CD4-positive, alpha-beta T cell treated with Interleukin-15 for 1 hour (primary cell): ENCODE results near the gene KAZN.

Source experiments
- DNase-seq: peaks from one replicate; pipeline ENCODE4 v3.0.0-alpha.2; 2020

KAZN gene

DNA sequence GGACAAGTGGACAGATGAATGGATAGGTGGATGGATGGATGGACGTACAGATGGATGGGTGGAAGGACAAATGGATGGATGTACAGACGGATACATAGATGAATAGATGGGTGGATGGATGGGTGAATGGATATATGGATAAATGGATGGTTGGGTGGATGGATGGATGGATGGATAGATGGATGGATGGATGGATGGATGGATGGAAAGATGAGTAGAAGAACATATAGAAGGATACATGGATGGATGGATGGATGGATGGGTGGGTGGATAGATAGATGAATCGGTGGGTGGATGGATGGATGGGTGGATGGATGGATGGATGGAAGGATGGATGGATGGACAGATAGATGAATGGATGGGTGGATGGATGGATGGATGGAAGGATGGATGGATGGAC, 274.3 kb downstream of the KAZN start:
- no peak for DNase-seq

DNA sequence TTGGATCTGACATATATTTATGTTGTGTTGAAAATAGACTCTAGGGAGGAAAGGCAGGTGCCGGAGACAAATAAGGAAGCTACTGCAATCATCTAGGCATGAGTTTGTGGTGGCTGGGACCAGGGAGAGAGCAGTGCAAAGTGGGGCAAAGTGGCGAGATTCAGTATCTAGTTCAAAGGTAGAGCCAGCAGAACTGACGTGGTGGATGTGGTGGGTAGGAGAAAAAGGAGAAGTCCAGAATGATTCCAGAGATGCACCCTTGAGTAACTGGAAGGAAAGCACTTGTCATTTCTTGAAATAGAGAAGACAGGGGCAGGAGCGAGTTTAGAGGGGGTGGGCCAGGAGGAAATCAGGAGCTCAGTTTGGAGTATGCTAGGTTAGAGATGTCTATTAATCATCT, 275.2 kb downstream of the KAZN start:
- DNase-seq = no peak

DNA sequence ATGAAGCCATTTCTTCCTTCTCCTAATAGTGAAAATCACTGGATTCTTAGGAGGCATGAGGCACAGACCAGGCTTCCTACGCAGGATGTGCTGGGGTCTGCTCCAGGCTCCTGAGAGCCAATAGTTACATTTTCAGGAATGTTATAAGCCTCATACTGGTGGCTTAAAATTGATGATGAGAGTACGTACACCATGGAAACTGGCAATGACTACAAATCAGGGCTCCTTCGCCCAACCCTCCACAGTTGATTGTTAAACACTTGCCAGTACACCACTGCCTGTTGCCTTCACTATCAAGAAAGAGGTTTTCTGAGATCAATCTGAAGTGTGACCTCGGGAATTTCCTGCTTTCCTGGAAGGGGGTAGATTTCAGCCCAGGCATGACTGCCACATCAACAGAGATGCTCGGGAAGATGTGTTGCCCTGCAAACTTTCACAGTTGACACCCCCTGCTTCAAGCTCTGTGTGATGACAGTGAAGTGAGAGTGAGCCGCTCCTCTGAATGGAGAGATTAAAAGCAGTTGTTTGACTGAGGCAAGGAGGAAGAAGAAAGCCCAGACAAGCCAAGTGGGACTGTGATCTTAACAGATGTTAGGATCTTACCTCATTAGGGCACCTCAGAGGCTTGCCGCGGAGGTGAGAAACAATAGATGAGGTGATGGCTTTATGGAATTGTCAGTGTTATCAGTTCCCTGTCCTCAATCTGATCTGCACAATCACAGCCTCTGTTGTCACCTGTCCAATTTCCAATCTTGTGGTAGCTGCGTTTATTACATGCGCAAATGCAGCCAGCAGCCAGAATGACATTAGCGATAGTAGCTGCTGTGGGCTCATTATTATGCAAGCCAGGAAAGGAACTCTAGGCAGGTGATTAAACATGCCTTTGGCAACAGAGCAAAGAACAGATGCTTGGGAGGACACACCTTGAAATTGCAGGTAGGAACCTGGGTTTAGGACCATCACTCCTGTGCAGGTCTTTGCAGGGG, 277.3 kb downstream of the KAZN start:
- no peak for DNase-seq

DNA sequence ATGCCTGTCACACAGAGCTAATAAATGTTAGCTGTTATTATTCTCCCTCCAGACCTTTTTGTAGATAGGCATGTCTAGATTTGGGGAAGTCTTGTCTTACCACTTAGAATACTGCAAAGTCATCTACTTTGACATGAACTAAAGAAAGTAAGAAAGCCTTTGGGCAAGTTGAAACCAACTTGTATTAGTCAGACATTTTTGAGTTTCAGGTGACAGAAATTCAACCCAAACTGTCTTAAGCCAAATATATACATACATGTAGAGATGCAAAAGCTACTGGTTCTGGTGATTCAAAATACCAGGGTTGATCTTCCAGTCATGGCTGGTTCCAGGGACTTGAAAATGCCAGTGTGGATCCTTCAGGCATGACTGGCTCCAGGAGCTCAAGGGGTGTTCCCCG, 278.3 kb downstream of the KAZN start:
- DNase-seq = no peak

DNA sequence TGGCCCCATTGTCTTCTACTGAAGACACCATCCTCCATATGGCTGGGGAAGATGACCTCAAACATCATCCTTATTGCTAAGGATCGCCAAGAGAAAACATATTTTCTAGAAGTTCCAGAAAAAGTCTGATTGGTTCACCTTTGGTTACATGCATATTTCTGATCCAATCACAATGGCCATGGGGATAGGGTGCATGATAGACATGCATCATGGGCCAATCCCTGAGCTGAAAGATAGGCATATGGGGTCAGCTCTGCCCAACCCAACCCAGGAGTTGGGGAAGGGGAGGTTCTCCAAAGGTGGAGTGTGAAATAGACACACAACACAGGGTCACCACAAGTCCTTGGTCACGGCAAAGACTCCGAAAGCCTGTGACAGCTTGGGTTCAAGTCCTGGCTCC, 278.7 kb downstream of the KAZN start:
- no peak for DNase-seq

DNA sequence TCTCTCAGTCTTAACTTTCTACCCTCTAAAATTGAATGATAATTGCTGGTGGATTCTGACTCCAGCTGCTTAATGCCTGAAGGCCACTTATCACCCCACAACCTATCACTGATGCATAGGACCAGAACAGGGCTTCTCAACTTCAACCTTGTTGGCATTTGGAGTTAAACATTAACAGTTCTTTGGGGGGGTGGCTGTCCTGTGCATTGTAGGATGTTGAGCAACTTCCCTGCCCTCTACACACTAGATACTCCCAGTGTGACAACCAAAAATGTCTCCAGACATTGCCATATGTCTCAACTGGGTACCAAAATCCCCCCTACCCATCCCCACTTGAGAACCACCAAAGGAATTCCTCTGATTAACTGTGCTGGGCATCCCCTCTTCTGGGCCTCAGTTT, 279.6 kb downstream of the KAZN start:
- DNase-seq = no peak

DNA sequence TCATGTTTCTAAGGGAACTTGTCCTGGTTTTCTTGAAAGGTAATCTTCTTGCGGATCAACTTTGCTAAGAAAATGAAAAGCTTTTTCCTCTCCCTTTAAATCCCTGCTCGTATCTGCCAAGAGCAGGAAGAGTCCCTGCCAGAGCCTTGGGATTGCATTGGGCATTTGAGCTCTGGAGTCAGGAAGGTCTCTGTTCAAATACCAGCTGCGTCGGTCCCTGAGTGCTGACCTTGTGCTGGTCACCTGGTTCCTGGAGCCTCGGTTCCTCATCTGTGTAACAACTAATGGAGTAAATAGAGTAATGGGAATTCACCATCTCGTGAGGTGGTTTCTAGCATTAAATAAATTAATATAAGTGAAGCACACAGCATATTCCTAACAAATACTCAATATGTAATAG, 280.5 kb downstream of the KAZN start:
- DNase-seq = no peak

DNA sequence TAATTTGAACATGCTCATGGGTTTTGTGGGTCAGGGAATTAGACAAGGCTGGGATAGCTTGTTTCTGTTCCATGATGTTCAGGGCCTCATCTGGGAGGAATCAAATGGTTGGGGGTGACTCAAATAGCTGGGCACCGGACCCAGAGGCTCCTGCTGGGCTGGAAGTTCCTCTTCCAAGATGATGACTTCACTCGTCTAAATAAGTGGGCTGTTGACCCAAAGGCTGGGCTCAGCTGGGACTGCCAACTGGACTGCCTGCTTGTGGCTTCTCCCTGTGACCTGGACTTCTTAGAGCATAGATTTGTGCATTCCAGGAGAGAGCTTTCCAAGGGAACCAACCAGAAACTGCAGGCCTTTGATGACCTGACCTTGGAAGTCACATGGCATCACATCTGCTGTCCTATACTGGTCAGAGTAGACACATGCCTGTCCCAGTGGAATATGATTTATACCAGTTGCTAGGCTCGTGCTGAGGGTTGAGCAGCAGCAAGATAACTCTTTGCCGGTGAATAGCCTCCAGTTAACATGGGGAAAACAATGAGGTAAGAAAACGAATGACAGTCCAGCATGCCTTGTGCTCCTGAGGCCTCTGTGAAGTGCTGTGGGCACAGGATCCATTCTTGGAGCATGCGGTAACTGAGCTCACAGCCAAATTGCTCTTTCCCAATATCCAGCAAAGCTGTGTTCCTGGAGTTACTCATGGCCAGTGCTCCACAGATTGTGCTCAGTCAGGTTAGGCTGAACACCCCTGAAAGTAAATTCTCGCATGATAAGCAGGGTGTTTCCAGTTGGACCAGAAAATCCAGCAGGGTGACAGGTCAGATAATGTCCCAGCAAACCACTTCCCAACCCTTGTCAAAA, 282.2 kb downstream of the KAZN start:
- no peak for DNase-seq

DNA sequence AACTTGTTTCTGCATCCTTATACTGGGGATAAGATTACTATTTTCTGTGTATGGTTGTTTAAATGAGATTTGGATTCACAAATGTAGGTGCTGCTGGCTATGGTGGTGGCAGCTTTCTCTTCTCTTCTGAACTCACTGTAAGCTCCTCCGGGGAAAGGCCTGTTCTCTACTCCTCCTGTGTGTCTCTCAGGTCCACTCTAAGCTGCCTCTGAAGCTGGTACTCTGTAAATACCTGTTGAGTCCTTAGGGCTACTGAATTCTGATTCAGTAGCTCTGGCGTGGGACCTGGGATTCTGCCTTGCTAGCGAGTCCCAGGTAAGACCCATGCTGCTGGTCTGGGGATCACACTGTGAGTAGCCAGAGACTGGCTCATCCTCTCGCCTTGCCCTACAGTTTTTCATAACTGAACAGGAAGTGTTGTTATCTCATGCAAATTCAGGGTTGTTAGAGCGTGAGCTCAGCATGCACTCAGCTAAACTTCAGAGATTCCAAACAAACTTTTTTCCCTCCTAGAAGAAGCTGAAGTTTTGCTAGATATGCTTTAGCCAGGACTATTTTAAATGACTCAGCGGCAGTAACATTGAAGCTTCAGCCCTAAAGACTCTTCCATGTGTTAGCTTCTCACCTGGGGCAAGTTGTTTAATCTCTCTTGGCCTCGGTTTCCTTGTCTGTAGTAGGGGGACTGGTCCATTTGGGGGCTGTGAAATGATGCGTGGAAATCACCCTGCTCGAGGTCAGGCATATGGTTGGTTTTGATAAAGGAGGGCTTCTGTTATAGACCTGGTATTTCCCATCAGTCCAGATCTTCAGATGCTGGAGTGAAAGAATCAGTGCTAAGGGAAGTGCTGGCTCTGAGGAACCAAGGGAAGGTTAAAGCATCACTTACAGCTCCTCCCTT, 283.5 kb downstream of the KAZN start:
- no peak for DNase-seq

DNA sequence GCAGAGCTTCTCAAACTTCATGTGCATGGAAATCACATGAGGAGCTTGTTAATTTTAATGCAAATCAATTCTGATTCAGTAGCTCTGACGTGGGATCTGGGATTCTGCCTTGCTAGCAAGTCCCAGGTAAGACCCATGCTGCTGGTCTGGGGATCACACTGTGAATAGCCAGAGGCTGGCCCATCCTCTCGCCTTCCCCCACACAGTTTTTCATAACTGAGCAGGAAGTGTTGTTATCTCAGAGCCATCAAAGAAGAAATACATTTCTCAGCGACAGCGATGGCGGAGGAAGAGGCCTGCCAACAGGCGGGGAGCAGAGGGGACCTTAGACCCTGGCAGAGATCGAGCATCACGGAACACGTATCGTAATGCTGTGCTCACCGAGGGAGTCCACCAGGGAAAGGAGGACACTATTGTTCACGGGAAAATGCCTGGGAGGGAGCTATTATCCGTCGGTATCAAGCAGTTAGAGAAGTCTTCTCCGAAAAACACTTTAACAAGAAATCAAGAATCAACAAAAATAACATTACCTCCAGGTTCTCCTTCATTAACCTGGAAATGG, 286.2 kb downstream of the KAZN start:
- DNase-seq = no peak

DNA sequence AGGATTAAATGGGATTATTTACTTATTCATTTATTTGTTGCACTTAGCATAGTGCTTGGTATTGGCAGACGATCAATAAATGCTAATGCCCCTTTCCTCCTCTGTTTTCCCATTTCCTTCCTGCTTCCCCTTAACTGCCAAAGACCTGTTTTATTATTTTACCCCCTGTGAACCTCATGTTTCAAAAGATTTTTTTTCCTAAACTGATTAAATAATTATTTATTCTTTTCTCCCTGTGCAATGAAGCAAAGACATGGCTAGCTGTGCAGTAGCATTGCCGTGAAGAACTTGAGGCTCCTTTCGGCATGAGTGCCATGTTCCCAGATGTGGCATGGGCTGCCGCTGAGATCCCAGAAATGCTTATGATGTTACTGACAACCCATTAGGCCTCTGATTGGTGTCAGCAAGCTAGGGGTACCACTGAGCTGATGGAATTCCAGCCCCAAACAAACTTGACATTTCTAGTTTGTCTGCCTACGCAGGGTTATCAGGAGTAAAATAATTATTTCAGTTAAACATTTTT, 288.6 kb downstream of the KAZN start:
- no peak for DNase-seq

DNA sequence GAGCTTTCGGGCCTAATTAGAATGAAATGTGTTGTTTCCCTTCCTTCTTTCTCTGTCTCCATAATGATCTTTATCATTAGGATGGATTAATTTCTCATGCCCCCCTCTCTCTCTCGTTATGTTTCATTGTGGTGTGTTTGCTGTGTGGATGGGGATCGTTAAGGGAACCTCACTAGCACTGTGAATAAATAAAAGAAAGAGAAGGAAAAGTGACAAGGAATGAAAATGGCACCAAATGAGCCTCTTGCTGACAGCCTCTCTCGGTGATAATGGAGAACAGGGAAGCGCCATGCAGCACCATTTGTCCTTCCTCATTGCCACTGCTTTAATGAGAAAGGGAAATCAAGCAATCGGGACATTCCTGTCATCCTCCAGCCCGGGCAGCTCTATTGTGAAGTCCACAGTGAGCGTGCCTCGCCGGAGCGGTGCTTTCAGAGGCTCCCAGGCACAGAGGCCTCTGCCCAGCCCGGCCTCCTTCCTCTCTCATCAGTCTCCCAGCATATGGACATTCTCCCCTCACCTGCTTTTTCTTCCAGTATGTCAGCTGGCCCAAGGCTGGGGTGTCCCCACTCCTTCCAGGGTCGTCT, 289.4 kb downstream of the KAZN start:
- DNase-seq = no peak

DNA sequence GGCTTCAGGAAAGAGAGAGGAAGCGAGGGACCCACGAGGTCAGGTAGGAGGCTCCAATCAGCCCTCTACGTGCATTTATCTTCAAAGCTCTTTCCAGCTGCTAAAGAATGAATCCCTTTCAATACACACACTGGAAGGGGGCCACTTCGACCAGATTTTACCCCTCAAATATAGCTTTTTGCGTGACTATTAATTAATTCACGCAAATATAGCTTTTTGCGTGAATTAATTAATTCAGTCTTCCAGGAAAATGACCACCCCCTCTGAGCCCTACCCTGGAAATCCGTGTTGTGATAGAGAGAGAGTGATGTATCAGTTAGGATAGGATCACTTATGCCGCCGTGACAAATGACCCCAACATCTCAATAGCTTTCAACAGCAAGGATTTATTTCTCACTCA, 289.9 kb downstream of the KAZN start:
- DNase-seq = no peak

DNA sequence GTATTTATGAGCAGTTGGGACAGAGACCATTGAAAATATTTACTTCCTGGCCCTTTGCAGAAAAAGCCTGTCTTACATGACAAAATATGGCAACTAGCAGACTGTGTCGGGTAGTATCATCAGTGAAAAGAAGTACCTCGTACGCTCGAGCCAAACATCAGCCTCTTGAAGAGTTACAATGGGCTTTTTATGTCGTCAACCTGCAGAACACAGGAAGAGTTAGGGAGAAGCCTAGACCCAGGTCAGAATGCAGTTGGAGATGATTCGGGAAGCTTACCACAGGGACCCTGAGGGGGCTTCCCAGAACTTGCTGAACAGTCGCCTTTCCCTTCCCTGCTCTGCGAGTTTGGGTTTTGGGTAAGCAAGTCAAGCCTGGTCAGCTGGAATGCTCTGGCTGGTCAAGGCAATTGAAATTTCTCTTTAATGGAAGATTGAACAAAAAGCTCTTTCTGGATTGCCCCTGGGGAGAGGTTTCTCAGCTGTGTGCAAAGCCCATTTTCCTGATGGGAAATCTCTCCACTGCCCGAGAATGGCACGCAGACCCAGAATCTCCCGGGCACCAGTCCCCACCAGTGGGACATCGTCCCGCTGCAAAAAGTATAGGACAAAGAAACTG, 291.4 kb downstream of the KAZN start:
- no peak for DNase-seq

DNA sequence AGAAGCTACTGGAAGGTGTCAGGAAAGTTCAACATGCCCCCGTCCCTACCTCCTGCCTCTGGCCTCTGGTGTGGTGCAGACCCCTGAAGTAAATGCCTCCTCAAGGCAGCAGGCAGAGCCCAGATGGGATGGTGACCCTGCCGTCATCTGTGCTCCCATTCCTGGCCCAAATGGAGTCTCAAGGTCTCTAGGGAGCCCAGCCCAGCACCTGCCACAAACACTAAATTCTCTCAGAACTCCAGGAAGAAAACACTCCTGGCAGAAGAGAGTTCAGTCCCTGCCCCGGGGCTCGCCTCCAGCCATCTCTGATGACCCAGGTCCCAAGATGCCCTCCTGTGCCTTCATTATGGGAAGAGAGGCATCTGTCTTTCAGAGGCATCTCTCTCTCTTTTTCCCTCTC, 293.5 kb downstream of the KAZN start:
- no peak for DNase-seq

DNA sequence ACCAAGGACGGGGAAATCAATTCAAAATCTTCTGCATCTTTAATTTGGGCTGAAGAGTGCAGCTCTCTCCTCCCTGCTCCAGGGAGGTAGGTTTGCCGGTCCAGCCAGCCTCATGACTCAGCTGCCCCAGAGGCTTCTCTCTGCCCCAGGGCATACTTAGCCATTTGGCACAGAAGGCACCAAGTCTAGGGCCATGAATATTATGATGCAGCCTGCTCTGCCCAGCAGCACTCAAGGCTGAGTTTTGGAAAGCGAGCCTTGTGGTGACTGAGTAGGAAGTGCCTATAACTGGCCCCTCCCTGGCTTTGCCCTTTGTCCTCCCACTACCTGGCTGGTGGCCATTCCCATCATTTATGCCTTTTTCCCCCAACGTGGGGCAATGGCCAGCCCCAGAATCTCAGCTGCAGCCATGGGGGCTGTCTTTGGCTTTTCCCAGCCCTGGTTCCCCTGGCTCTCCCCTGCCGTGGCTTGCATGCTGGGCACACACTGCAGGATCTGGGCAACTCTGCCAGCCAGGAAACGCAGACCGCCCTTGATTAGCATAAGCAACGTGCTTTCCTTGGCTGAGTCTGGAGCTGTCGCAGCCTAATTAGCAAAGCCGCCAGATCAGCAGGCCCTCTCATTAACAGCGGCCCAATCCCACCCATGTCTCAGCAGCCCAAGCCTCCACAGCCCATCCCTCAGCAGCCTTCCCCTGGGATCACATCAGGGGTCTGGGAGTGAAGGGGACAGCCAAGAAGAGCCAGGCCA, 296.5 kb downstream of the KAZN start:
- no peak for DNase-seq

DNA sequence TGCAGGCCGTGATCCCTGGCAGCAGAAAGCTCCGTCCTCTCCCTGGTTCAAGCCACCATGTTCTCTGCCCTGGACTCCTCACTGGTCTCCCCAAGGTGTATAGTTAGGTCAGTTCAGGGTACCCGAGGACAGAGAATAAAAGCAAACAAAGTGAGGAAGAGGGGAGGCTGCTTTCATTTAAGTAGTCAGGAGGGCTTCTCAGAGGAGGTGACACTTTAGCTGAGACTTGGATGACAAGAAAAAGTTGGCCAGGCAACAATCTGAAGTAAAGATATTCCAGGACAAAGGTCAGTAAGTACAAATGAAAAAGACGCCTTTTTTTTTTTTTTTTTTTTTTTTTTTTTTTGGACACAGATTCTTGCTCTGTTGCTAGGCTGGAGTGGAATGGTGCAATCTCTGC, 297.2 kb downstream of the KAZN start:
- no peak for DNase-seq

DNA sequence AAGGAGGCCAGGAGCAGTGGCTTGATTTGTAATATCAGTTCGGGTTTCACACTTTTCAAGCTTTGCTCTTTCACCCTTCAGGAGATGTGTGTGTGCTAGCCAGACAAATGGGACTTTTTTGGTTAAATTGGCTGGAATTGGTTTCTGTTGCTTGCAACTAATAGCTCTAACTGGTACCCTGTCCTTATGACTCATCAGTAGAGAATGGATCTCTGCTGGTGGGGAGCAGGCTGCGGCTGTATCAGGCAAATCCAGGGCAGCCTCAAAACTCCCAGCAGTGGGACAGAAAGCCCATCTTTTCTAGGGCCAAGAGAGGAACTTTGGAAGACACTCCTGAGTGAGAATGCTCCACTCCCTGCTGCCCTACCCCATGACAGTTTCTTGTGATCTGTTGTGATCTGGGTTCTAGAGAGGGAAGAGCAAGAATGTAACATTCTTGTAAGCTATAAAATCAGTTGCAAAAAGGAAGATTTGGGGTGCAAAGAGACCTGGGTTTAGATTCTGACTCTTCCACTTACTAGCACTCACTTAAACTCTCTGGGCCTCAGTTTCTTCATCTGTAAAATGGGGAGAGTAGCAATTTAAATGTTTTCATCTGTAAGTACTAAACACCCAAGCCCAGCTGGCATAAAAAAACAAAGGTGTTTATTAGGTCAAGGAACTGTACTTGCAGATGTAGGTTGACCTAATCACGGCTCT, 298.0 kb downstream of the KAZN start:
- DNase-seq = no peak

DNA sequence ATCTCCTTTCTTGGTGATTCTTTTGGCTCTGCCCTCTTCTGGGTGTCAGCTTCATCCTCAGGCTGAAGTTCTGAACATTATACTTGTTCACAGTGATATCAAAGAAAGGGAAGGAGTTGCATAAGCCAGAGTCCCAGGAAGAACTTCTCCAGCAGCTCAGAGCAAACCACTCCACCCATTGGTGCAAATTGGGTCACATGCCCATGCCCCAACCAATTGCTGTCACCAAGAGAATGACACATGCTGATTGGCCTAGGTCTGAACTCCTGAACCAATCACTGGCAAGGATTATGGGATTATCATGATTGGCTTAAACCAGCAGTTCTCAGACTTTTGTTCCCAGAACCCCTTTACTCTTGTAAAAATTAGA, 298.6 kb downstream of the KAZN start:
- no peak for DNase-seq

DNA sequence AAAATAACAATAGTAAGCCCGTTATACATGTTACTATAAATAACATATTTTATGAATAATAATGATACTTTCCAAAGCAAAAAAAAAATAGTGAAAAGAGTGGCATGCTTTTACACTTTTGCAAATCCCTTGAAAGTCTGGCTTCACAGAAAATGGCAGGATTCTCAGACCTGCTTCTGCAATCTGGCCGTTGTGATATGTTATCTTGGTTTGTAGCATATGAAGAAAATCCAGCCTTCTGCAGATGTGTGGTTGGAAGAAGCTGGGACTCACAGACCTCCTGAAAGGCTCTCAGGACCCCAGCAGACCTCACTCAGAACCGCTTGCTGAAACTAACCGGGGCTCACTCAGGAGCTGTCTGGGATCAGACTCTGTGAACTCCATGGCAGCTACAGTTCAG, 299.1 kb downstream of the KAZN start:
- DNase-seq = no peak
